CD4-positive, alpha-beta T cell treated with Interleukin-4 for 4 hours (primary cell): Measurements from ENCODE around the gene INTS12.
"Not testable (repeated sequence)": the region's sequence is repeated elsewhere in the genome, so short reads cannot be mapped to it uniquely, and the experiment has no call there.

Source experiments
- DNase-seq: peaks from one replicate; pipeline ENCODE4 v3.0.0-alpha.2; 2020

Gene INTS12, protein sequence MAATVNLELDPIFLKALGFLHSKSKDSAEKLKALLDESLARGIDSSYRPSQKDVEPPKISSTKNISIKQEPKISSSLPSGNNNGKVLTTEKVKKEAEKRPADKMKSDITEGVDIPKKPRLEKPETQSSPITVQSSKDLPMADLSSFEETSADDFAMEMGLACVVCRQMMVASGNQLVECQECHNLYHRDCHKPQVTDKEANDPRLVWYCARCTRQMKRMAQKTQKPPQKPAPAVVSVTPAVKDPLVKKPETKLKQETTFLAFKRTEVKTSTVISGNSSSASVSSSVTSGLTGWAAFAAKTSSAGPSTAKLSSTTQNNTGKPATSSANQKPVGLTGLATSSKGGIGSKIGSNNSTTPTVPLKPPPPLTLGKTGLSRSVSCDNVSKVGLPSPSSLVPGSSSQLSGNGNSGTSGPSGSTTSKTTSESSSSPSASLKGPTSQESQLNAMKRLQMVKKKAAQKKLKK

DNA sequence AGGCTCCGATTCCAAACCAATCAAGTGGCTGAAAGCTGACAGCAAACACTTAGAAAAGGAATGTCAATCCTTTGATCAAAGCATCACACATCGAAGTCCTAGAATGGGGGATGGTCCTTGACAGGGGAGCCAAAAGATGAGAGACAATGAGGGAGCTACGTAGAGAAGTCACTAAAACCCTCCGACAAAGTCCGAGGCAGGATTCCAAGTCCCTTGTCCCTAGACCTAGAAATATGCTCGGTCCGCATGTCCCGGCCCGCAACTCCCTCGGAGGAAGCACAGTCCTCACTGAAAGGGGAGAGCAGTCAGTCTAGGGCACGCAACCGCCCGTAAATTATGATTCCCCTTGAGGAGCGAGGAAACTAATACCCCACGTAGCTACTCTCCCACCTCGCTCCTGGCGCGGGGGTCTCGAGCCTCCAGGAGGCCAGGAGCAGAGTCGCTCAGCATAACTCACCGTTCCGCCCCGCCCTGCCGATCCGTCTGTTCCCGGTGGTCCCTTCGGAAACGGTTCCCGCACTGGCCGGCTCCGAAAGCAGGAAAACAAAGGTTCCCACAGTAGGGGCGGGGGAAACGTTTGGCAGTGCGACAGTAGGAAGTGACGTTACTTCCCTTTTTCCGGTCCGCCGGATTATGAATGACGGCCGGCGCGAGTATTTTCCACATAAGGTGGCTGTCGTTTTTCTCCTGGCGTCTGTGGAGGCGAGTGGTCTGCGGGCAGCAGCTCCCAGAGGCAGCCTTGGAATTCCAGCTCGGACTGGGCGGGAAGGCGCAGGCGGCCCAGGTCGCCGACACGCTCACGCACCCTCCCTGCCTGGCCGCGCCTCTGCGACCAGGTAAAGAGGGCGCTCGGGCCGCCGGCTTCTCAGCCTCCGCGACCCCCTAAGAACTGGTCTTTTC is at the start of gene INTS12, which contains the start of gene GSTCD:
TSS of gene INTS12 (minus strand) at position 509 of the 900 bp plus-strand sequence. CDS start 8,684 bp downstream, outside the sequence.
TSS of gene GSTCD (plus strand) at position 604 of the 900 bp plus-strand sequence. CDS start 8,830 bp downstream, outside the sequence.
- peak; percentile 90 for DNase-seq

DNA sequence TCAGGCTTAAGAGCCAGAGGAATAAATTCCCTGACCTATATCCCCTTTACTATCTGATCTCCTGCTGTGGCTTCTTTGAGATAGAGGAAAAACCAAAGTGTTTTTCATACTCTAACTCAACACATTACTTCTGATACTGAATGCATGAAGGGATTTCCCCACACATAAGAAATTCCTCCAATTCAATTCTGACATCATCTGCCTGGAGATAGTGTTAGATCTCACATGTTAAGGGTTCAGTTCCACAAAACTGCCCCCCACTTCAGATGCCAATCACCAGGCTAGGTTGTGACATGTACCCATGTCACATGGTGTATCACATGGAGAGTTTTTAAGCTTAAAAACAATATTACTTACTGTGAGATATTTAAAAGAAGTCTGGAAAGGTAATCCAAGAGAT is 46.9 kb upstream of the INTS12 start:
- no peak for DNase-seq

DNA sequence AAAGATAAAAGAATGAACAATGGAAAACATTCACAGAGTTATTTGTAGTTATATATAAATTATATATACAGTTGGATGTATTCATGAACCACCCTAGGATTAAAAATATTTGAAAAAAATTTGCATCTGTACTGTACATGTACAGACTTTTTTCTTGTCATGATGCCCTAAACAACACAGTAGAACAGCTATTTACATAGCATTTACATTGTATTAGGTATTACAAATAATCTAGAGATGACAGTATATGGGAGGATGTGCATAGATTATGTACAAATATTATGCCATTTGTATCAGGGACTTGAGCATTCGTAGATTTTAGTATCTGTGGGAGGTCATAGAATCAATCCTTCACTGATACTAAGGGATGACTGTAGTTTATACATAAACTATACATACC is 44.9 kb upstream of the INTS12 start:
- no peak for DNase-seq

DNA sequence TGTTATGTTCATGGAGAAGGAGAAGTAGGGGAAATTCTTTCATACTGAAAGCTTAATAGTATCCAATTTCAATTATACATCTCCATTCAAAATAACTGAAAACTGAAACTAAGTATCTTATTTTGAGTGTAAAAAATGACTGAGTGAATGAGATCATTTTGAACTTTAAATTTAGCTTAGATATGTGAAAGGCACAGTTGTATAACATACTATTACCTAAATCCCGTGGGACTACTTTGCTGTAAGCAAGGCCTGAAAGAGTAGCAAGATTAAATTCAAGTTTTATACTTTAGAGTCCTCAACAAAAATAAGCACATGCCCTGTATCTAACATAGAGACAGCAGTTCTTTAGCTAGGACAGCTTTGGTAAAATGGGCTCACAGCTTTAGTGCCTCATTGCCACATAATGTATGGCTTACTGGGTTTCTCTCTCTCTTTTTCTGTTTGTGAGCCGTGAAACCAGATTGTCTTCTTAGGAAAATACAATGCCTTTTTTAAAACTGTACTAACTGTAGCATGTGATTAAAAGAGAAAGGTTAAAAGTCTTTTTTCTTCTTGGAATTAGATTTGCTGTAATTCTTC is 43.3 kb upstream of the INTS12 start:
- DNase-seq = no peak

DNA sequence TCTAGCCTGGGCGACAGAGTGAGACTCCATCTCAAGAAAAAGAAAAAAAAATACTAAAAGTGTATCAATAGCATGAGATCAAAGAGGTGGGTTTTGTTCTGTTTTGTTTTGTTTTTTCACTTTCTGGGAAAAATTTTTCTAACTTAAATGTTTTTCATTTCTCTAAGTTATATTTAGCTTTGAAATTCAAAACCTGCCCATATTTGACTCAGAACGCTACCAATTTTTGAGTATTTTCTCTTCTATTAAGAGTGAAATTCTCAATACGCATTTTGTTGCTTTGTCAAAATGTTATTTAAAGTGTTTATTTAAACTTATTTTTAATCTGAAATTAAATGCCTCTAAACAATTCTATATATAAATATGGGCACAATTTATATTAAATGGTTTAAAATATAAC is 39.7 kb upstream of the INTS12 start:
- no peak for DNase-seq

DNA sequence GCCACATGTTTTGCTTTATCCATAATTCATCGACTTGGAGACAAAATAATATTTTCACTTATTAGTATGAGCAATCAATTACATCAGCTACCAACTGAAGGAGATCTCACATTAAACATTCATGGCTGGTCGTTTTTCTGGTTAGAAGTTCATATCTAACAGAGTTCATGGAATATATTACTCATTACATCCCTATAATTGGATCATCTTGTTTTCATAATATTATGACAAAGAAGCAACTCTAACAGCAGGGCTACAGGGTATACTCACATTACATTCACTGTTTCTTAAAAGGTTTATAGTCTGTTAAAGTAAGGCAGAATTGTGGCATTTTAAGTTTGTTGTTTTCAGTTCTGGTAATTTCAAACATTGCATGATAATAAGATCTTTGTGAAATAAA is 33.1 kb upstream of the INTS12 start:
- no peak for DNase-seq

DNA sequence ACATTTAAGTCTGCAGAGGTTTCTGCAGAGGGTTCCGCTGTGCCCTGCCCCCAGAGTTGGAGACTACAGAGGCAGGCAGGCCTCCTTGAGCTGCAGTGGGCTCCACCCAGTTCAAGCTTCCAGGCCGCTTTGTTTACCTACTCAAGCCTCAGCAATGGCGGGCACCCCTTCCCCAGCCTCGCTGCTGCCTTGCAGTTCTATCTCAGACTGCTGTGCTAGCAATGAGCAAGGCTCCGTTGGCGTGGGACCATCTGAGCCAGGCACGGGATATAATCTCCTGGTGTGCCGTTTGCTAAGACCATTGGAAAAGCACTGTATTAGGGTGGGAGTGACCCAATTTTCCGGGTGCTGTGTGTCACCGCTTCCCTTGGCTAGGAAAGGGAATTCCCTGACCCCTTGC is 26.7 kb upstream of the INTS12 start:
- not testable (repeated sequence) for DNase-seq

DNA sequence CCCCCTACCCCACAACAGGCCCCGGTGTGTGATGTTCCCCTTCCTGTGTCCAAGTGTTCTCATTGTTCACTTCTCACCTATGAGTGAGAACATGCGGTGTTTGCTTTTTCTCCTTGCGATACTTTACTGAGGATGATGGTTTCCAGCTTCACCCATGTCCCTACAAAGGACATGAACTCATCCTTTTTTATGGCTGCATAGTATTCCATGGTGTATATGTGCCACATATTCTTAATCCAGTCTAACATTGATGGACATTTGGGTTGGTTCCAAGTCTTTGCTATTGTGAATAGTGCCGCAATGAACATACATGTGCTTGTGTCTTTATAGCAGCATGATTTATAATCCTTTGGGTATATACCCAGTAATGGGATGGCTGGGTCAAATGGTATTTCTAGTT is 21.4 kb upstream of the INTS12 start:
- DNase-seq = not testable (repeated sequence)

DNA sequence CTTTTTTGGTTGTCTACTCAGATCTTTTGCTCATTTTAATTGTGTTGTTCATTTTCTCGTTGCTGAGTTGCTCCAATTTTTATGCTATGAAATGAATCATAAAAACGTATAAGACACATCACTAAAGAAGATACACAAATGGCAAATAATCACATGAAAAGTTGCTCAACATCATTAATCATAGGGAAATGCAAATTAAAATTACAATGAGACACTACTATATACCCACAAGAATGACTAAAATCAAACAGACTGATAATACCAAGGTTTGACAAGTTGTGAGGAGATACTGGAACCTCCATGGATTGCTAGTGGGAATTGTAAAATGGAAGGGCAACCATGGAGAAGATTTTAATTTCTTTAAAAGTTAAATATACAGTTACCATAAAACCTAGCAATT is 17.1 kb upstream of the INTS12 start:
- no peak for DNase-seq

DNA sequence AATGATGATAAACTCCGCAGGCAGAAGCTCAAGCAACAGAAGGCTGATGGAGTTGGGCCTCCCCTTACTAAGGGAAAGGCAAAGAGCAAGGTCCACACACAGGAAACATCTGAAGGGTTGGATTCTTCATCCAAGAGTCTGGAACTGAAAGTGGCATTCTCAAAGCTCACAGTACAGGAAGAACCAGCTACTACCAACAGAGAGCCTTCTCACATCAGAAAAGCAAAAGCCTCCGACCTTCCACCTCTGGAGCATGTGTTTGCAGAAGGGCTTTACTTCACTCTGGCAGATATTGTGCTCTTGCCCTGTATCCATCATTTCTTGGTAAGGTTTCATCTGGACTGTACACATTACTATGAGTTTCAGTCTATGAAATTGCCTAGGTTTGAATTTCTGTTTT is 10.7 kb upstream of the INTS12 start:
- no peak for DNase-seq

DNA sequence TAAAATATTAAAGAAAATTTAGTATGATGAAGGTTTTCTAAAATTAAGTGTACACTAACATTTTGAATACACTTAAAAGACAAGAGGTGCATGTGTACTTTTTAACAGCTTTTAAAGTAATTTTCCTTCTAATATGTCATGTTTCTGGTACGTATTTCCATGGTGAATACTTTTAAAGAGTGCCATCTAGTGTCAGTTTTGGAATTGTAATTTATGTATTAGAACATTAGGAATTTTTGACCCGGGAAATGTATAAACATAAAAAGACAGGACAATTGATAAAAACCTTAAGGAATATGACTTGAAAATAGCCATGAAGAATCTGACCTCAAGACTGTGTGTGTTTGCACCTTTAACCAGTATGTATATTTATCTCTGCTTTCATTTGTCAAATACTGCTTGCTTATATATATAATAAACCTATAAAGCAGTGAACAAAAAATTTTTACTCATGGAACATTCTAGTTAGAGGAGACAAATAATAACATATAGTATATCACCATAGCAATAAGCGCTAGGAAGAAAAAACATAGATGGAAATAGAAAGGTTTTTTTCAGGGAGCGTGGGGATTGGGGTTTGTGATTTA is 7.3 kb upstream of the INTS12 start:
- DNase-seq = peak; percentile 26

DNA sequence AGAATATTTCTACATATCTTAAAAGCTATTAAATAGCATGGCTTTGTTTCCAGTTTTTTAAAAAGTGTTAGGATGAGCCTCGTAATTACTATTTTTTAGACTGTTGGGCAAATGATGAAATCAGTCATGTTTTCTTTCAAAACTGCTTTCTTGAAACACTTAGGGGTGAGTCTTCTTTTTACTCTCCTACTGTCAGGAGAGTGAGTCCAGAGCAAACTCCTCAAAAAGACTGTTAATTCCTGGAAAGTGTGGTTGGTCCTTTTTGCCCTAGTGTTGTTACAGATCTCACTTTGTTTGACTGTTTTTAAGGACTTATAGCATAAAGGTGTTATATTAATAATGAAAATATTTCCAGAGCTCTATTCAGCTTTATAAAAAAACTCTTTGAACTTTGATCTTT is 6.4 kb upstream of the INTS12 start:
- DNase-seq = no peak

DNA sequence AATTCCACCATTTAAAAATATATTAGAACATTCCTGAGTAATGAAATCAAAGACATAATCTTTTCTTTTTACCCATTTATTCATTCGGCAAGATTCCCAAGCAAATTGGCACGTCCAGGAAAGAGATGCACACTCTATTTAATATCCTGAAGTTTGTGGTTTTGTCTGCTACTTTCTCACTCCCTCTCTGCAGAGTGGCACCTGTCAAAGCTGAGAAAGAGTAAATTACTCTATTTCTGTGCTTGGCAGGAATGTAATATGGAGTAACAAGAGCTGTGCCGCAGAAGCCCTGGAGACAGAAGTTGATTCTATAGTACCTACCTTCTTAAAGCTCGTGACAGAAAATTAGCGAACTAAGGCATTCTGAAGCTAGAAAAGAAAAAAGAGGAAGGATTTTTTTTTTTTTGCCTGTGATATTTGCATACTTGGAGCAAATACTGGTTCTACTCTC is 5.6 kb upstream of the INTS12 start:
- DNase-seq = no peak

DNA sequence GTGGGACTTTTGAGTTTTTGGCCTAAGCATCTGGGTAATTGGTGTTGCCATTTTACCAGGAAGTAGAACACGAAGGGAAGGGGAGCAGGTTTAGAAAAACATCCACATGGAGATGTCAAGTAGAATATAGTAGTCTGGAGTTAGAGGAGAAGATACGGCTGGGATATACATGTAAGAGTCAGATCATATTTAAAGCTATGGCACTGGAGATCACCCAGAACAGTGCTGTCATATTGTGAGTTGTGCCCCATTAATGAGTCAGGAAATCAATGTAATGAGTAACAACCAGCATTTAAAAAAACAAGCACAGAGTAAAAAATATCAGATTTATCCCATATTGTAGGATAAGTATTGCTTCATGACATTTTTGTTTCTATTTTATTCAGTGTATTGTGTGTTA is 4.3 kb upstream of the INTS12 start:
- DNase-seq = no peak

DNA sequence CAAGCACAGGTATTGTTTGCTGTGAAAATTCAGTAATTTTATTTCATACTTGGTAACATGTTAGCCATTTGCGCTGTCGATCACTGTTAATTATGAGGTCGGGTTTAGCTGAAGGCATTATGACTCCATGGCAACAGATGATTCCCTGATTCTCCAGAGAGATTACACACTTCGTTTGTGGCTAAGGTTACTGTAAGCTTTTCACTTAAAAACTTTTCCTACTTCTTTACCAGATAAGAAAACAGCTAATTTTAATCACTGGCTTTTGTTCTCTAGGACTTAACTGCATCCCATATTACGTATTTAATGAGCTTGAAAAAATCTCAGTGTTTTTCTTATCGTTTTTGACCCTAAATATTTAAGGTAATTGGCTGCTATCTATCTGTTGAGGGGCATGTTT is 2.2 kb upstream of the INTS12 start:
- no peak for DNase-seq

DNA sequence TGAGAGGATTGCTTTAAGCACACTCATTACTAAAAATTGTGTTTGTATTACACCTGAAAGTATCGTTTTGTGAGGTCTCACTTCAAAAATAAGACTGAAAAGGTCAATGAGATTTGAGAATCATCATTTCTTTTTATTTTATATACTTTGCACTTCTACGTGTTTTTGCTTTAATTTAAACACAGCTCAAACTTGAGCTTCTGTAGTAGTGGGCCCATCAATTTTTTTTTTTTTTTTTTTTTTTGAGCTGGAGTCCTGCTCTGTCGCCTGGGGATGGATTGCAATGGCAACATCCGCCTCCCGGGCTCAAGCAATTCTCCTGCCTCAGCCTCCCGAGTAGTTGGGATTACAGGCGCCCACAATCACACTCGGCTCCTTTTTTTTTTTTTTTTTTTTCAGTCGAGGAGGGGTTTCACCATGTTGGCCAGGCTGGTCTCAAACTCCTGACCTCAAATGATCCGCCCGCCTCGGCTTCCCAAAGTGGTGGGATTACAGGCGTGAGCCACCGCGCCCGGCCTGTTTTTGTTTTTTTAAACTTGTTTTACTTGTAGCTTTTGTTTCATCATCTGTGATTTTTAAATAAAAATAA is 1.6 kb upstream of the INTS12 start:
- no peak for DNase-seq

DNA sequence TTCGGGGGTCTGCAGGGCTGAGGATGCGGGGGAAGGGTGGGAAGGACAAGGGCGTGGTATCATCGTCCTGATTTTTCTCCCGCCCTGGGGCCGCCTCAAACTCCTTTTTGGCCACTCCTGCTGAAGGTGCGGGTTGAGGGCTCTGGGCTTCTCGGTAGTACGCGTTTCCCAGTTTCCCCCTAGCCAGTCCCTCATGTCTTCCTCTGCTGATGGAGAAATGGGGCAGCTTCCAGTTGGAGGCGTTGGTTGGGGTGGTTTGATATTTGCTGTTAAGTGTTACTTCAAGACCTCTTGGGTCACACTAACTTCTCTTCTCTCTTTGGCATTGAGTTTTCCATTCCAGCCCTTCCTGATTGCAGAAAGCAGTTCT is 577 bp upstream of the INTS12 start:
- DNase-seq = no peak

DNA sequence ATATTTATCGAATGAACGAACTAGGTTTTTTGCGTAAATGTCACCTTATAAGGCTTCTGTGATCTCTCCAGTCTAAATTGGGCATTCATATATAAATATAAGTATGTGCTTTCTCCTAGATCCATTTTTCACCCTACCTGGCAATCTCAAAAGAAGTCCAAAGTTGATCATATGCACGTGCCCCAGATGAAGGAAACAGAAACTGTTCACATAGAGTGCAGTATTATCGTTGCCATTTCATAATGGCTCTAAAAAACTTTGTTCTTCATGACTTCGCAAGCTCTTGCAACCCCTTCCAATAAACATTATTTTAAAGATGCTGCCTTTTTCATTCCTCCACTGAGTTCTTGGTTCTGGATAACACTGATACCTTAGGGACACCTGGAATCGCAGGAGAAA is 708 bp downstream of the INTS12 start:
- DNase-seq = no peak

DNA sequence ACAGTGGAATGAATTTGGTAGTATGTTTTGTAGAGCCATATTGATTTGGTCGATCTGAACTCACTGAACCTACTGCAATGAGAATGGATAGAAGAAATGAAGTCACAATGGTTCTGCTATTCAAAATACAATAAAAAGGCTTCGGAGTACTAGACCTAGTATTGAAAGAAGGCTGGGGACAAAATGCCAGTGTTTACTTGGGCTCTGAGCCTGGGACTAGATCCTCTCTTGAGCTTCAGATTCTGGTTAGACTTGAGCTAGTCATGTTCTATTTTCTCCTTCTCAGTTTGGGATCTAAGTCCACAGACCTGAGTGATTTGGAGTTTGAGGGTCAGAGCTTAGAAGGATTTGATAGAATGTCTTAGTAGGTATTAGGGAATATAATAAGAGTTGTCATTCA is 9.9 kb downstream of the INTS12 start:
- no peak for DNase-seq

DNA sequence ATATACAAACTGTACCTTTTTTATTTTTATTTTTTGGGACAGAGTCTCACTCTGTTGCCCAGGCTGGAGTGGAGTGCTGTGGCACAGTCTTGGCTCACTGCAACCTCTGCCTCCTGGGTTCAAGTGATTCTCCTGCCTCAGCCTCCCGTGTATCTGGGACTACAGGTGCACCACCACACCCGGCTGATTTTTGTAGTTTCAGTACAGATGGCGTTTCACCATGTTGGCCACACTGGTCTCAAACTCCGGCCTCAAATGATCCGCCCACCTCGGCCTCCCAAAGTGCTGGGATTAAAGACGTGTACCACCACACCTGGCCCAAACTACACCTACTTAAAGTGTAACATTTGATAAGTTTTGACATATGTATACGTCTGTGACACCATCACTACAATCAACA is 12.7 kb downstream of the INTS12 start:
- not testable (repeated sequence) for DNase-seq

DNA sequence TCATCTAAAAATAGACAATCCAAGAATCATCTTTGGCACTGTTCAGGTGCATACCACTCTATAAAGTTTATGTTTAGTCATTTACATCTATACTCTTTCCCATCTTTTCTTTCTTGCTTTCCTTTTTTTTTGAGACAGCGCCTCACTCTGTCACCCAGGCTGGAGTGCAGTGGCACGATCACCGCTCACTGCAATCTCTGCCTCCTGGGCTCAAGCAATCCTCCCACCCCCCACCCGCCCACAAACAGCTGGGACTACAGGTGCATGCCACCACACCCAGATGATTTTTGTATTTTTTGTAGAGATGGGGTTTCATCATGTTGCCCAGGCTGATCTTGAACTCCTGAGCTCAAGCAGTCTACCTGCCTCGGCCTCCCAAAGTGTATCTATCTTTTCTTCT is 13.7 kb downstream of the INTS12 start:
- not testable (repeated sequence) for DNase-seq

DNA sequence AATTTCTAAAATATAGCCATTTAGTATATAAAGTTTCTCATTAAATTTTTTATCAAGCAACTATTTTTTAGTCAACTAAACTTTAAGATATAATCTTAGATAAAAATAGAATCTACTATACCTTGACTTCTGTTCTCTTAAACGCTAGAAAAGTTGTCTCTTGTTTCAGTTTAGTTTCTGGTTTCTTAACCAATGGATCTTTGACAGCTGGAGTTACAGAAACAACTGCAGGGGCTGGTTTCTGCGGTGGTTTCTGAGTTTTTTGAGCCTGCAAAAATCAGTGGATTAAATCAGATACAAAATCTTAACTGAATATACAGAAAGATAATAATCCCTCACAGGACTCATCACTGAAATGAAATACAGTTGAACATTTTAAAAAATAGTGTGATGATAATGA is 21.9 kb downstream of the INTS12 start:
- no peak for DNase-seq

DNA sequence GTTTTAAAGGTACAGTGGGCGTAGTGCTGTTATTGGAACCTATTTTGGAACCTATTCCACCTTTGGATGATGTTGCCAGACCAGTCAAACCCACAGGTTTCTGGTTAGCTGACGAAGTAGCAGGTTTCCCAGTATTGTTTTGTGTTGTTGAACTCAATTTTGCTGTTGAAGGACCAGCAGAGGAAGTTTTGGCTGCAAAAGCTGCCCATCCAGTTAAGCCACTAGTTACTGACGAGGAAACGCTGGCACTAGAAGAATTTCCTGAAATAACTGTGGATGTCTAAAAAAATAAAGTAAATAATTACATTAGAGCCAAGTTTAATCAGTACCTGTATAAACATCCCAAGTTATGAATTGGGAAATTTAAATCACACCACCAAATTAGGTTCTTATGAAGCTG is 25.5 kb downstream of the INTS12 start:
- no peak for DNase-seq
